Caco-2 (cell line): ENCODE results near the gene SMAD7. TPM values are rescaled to one million over a fixed set of nuclear protein-coding genes. Genes with fewer than 3 reads are reported as not detected.

Experiments
- BruUV-seq: library from RNA; stranded (reverse); fragments of 400-500 nt; replicated peaks from 2 replicates; lab custom pipeline; 2021; lab: Mats Ljungman, UMichigan
- CTCF ChIA-PET: fragments of 300-600 bp; sonication (Branson Sonifier 250); formaldehyde crosslinking; loops from one replicate; lab custom pipeline; 2022; ENCODE audit warnings: antibody characterized with exemption; lab: Charles Lee
- POLR2A ChIA-PET: fragments of 300-600 bp; sonication (Branson Sonifier 250); formaldehyde crosslinking; loops from one replicate; lab custom pipeline; 2022; ENCODE audit warnings: antibody characterized with exemption; lab: Charles Lee
- DNase-seq, 2 experiments: peaks; one replicate each; pipeline versions ENCODE4 v3.0.0 to v3.0.0-alpha.2; 2020 to 2022
- H3K27me3 ChIP-seq: replicated peaks from 2 replicates; pipeline ENCODE4 v1.6.0; 2011; ENCODE audit warnings: low read length; ENCODE audit not compliant: control insufficient read depth, insufficient read depth
- H3K36me3 ChIP-seq: 2 replicates; pipeline ENCODE4 v1.5.1; 2011; ENCODE audit warnings: low read length; ENCODE audit not compliant: control insufficient read depth, insufficient read depth
- H3K4me1 ChIP-seq: fragments of 250-450 bp; sonication (Bioruptor Pico); 2 replicates; pipeline ENCODE4 v1.5.1; 2020; ENCODE audit warnings: mild to moderate bottlenecking
- H3K4me3 ChIP-seq: 2 replicates; pipeline ENCODE4 v1.5.1; 2011; ENCODE audit warnings: low read depth, mild to moderate bottlenecking, control low read depth, low read length
- H3K9me3 ChIP-seq: fragments of 250-450 bp; sonication (Bioruptor Pico); 2 replicates; pipeline ENCODE4 v1.5.1; 2020; ENCODE audit warnings: mild to moderate bottlenecking, moderate library complexity
- H3K27ac Mint-ChIP-seq: one replicate; pipeline ENCODE4 v1.8.0; 2022; ENCODE audit warnings: mixed read lengths; ENCODE audit not compliant: unreplicated experiment
- H3K27me3 Mint-ChIP-seq: one replicate; pipeline ENCODE4 v1.8.0; 2022; ENCODE audit warnings: mixed read lengths; ENCODE audit not compliant: insufficient read depth, unreplicated experiment
- H3K36me3 Mint-ChIP-seq: one replicate; pipeline ENCODE4 v1.8.0; 2022; ENCODE audit warnings: mild to moderate bottlenecking, mixed read lengths; ENCODE audit not compliant: insufficient read depth, unreplicated experiment
- H3K4me1 Mint-ChIP-seq: one replicate; pipeline ENCODE4 v1.8.0; 2022; ENCODE audit warnings: low read depth, mixed read lengths; ENCODE audit not compliant: unreplicated experiment
- H3K4me3 Mint-ChIP-seq: one replicate; pipeline ENCODE4 v1.8.0; 2022; ENCODE audit warnings: mild to moderate bottlenecking, moderate library complexity, mixed read lengths; ENCODE audit not compliant: unreplicated experiment
- H3K9me3 Mint-ChIP-seq: one replicate; pipeline ENCODE4 v1.8.0; 2022; ENCODE audit warnings: mixed read lengths; ENCODE audit not compliant: unreplicated experiment
- CTCF ChIP-seq, 2 experiments: fragments of 200-600 bp in 1 of 2; IDR thresholded peaks; 1 replicate in 1 of 2; 2 replicates in 1 of 2; pipeline versions ENCODE4 v1.5.1 to v1.8.0; 2011 to 2022; ENCODE audit warnings: antibody characterized with exemption in 1 of 2, control low read depth in 1 of 2, inconsistent platforms in 1 of 2, low read depth in 1 of 2, low read length in 1 of 2, mild to moderate bottlenecking in 1 of 2, moderate library complexity in 1 of 2; ENCODE audit not compliant: insufficient read depth in 1 of 2, severe bottlenecking in 1 of 2, unreplicated experiment in 1 of 2
- intact Hi-C: fragments of 100-400 bp; cut with micrococcal nuclease; formaldehyde crosslinking; loops from one replicate; pipeline ENCODE4 v1.10.0; 2022; ENCODE audit not compliant: unreplicated experiment
- total RNA-seq: library from RNA; stranded (reverse); gene quantifications from 2 replicates; pipeline ENCODE4 v1.2.3, GENCODE V29; 2022

Gene SMAD7
- total RNA-seq, 1 experiment from 2014 or later, result 9.3 TPM

DNA sequence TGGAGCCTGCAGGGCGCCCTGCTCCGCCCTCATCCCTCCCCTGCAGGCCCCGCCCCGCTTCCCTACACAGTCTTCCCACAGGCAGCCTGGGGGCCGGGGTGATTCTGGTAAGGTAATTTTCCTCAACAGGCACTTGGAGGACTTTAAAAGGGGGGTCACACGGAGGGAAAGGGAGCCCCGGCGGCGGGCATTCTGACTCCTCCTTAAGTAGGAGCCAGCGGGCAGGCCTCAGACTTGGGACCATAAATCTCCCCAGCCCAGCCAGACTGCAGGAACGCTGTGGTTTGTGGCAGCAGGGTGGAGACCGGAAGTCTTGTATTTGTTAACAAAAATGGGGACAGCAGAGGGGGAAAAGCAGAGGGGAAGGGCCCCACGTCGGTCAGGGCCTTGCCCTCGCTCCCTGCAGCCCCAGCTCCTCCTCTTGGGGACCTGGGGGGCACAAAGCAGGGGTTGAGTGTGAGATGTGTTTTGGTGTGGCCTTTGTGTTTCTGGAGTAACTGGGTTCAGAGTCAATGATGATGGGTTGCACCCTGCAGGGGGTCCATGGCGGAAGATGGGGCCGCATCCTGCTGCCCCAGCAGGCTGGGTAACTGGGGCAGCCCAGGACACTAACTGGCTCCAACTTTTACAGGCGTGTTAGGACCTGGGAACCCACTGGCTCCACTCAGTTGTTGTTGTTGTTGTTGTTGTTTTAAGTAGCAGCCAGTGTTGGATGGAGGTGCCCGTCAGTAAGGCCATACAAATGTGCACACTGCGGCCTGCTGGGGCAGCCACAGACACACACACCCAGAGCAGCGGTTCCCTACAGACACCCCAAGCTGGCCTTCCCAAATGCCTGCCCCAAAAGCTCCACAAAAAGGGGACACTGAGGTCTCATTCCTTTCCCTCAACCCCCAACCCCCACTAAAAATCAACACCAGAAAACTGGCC, 27.7 kb downstream of the SMAD7 start:
- Mint-ChIP-seq H3K4me3 (no peak overlapping the region), H3K27me3 (no peaks in the 10 kb centered on the region), H3K4me1 (no peaks in the 10 kb centered on the region), H3K36me3 (peaks cover 19% of the 10 kb centered on the region), H3K27ac (no peak overlapping the region), H3K9me3 (no peaks in the 10 kb centered on the region)
- Histone ChIP-seq H3K4me1 (no peaks in the 10 kb centered on the region; the same call in 1 of the 2 replicates), H3K27me3 (no peaks in the 10 kb centered on the region), H3K4me3 (no peak overlapping the region), H3K36me3 (no peaks in the 10 kb centered on the region), H3K9me3 (no peaks in the 10 kb centered on the region)
- no TSS peak for BruUV-seq
- intact Hi-C loops, result no loop called here
- POLR2A ChIA-PET, result no interaction called here
- no peak for DNase-seq
- CTCF ChIA-PET, result no interaction called here
- TF ChIP-seq CTCF (IDR thresholded peaks at IDR 0.05; ENCODE audit: insufficient read depth in 1 of 2, low read depth in 1 of 2, low read length in 1 of 2, severe bottlenecking in 1 of 2, unreplicated experiment in 1 of 2), result no peak

DNA sequence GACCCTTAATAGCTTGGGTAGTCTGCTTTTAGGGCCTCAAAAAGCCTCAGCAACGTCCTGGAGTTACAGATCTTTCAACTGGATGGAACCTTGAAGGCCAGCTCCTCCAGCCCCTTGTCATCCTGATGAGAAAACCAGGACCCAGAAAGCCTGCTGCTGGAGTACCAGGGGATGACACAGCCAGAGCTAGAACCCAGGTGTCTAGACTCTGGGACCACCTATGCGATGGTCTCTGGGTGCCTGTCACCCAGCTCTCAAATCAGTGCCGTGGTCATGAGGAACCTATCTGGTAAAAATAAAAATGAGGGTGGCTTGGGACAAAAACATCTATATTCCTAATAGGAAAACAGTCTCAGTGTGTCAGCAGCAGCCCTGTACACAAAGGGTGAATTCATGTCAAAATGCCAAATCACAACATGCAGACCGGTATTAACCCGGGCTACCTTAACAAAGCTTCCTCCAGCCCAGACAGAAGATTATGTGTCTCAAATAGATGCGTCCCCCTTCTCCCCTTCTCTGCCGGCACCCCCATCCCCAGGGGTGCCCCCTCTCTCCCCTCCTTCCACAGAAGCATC, 28.5 kb downstream of the SMAD7 start:
- Histone ChIP-seq H3K27me3 (no peaks in the 10 kb centered on the region), H3K9me3 (no peaks in the 10 kb centered on the region), H3K36me3 (no peaks in the 10 kb centered on the region), H3K4me3 (no peak overlapping the region), H3K4me1 (no peaks in the 10 kb centered on the region)
- Mint-ChIP-seq H3K27ac (no peak overlapping the region), H3K4me3 (no peak overlapping the region), H3K27me3 (no peaks in the 10 kb centered on the region), H3K4me1 (no peaks in the 10 kb centered on the region), H3K9me3 (no peaks in the 10 kb centered on the region), H3K36me3 (peaks cover 13% of the 10 kb centered on the region)
- ChIA-PET POLR2A (no interaction called here), CTCF (no interaction called here)
- BruUV-seq, result no TSS peak
- TF ChIP-seq CTCF (IDR thresholded peaks at IDR 0.05; ENCODE audit: insufficient read depth in 1 of 2, low read depth in 1 of 2, low read length in 1 of 2, severe bottlenecking in 1 of 2, unreplicated experiment in 1 of 2), result no peak
- no peak for DNase-seq
- intact Hi-C loops, result no loop called here

DNA sequence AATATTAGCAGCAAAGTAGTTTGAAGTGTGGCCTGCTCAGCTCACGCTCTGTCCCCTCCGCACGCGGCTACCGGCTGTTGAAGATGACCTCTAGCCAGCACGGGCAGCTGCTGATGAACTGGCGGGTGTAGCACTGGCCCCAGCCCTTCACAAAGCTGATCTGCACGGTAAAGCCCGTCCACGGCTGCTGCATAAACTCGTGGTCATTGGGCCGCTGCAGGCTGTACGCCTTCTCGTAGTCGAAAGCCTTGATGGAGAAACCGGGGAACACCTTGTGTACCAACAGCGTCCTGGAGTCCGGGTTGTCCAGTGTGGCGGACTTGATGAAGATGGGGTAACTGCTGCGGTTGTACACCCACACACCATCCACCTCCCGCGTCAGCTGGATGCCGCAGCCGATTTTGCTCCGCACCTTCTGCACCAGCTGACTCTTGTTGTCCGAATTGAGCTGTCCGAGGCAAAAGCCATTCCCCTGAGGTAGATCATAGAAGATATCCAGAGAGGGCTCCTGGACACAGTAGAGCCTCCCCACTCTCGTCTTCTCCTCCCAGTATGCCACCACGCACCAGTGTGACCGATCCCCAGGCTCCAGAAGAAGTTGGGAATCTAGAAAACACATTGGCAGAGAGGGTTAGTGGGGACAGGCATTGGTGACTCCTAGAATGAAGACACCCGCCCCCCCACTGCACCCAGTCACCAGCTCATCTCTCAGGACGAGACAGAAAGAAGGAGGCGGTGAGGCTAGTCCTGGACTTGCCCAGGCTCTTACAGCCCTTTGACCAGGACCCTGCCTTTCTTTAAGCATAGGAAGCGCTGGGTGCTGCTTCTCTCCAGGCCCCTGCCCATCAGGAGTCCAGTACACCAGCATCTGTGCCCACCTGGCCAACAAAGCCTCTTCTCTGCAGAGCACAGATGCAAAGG, 29.2 kb downstream of the SMAD7 start:
- Histone ChIP-seq H3K36me3 (no peaks in the 10 kb centered on the region), H3K27me3 (no peaks in the 10 kb centered on the region), H3K4me3 (no peak overlapping the region), H3K4me1 (no peaks in the 10 kb centered on the region), H3K9me3 (no peaks in the 10 kb centered on the region)
- Mint-ChIP-seq H3K27ac (no peak overlapping the region), H3K9me3 (no peaks in the 10 kb centered on the region), H3K4me3 (no peak overlapping the region), H3K27me3 (no peaks in the 10 kb centered on the region), H3K4me1 (no peaks in the 10 kb centered on the region), H3K36me3 (peaks cover 8% of the 10 kb centered on the region)
- intact Hi-C loops, result no loop called here
- DNase-seq, result no peak
- CTCF ChIA-PET, result no interaction called here
- POLR2A ChIA-PET, result no interaction called here
- BruUV-seq, result no TSS peak
- TF ChIP-seq CTCF (IDR thresholded peaks at IDR 0.05; ENCODE audit: insufficient read depth in 1 of 2, low read depth in 1 of 2, low read length in 1 of 2, severe bottlenecking in 1 of 2, unreplicated experiment in 1 of 2), result no peak
